Measurements from ENCODE around the gene SPATA20.

The SPATA20 gene

DNA sequence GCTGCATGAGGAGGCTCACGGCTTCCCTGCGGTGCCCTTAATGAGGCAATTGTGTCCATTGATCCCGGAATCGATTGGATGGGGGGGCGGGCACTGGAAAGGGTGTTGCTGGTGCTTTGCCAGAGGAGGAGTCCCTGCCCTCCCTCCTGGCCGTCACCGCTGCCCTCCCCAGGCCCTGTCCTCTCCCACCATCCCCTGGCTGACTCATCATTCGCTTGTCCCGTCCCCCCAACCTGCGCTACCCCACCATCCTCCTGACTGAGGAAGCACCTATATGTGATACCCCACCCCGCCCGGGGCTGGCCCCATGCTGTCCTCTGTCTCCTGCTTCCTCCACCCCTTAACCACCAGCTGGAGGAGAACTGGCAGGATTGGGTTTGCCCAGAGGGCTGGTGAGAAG, 34.3 kb downstream of the SPATA20 start:
- DNase-seq: no peak

DNA sequence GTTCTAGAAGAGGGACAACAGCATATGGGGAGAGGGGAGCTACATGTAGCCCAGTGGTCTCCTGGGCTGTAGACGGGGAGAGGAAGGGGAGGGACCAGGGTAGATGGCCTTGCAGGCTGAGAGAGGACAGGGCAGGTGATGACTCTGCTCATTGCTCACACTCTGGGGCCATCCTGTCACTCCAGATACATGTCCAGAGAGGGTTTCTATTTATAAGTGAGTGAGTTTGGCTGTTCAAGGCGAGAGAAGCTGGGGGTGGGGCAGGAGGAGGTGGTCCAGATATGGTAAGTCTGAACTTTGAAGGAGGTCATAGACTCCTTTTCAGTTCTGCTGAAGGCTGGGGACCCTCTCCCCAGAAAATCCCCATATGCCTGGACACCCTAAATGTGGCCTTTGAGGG, 35.8 kb downstream of the SPATA20 start:
- DNase-seq: no peak

GRCh38 chr17:50583641-50584040, 36.7 kb downstream of the SPATA20 start:
- no peak for DNase-seq

GRCh38 chr17:50584116-50584515, 37.1 kb downstream of the SPATA20 start:
- DNase-seq: no peak

DNA sequence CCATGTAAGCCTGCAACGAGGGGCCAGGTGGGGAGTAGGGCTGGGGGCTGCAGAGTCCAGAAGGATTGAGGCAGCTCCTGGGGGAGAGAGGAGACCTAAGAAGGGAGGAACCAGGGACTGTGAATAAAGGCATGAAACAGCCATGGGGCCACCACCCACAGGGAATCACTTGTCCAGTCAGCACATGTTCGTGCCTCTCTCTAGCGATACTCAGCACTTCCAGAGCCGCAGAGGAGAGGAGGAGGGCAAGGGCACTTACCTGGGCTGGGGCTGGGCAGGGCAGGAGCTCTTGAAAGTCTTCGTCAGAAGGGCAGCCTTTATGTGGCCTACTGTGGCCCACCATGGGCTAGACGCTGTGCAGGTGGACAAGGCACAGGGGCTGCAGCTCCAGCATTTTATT, 37.8 kb downstream of the SPATA20 start:
- no peak for DNase-seq

GRCh38 chr17:50585346-50585745, 38.4 kb downstream of the SPATA20 start:
- DNase-seq: no peak

DNA sequence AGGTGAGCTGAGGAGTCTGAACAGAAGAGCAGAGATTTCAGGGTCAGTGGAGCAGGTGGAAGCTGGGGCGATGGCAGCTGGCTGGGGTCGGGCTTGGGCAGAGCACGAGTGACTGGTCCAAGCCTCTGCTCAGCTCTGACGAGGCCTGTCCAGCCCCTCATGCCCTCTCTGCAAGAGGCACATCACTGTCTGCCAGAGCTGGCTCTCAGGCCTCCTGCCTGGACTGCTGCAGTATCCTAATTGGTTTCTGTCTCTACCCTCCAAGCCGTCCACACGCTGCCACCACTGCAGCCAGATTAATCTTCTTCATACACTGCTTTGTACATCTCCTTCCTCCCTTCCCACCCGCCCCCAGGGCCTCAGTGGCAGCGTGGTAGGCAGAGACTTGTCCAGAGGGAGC, 38.9 kb downstream of the SPATA20 start:
- DNase-seq: no peak

DNA sequence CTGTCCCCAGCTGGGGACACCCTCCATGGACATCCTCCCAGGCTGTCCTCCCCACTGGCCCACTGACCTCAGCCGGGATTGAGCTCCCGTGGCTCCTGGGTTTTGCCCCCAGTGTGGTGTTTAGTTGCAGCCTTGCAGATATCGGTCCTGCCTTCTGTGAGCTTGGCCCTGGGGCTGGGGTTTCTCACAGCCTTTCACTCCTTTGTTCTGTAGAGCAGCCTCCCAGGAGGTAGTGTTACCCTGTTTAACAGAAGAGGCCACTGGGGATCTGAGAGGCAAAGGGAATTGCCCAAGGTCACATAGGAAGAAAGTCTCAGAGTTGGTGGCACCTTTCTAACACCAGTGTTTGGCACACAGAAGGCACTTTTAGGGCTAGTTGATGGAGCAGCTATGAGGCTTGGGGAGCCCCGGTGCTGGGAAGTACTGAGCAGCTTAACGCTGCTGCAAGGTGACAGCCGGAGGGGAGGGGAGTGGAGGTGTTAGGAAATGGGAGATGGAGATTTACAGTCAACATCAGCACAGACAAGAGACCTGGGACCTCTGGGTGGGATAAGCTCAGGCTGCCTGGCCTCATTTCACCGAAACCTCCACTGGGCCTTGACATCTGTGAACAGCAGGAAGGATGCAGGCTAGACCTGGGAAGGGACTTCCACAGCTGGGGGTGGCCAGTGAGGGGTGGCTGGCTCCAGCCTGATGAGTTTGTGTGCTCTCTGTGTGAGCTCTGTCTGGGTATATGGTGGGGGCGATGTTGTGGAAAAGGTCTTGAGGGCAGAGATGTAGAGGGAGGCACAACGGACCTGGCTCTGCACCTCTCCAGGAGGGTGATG, 39.7 kb downstream of the SPATA20 start:
- no peak for DNase-seq

GRCh38 chr17:50587571-50587970, 40.6 kb downstream of the SPATA20 start:
- DNase-seq: no peak

- DNase-seq: no peak
These were observed 41.5 kb downstream of the SPATA20 start for GRCh38 chr17:50588391-50589049.

- DNase-seq: no peak
These were observed 42.2 kb downstream of the SPATA20 start for GRCh38 chr17:50589095-50589705.

DNA sequence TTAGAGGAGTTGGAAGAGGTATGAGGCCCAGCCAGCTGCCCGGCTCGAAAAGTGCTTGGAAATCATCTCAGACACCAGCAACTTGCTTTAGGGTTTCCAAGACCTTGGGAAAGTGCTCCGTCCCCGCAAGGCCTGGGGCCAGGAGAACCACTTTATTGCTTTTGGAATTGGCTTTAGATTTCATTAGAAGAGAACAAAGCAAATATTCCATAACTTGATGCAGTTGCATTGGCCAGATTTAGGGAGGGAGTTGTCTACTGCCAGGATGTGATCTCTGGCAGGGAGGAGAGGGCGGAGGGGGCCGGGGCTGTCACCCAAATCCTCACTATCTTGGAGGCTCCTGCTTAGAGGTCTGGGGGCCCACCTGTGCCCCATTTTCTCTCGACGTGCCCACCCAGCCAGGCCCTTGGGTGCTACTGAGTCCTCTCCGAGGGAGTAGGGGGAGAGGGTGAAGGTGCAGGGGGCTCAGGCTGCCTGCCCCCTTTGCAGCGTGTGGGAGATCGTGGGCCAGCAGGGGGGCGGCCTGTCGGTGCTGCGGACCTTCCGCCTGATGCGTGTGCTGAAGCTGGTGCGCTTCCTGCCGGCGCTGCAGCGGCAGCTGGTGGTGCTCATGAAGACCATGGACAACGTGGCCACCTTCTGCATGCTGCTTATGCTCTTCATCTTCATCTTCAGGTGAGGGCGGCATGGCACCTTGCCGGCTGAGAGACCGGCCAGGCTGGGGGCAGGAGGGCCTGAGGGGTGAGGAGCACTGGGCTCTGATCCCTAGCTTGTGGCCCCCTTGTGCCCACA, 44.2 kb downstream of the SPATA20 start:
- DNase-seq: no peak

DNA sequence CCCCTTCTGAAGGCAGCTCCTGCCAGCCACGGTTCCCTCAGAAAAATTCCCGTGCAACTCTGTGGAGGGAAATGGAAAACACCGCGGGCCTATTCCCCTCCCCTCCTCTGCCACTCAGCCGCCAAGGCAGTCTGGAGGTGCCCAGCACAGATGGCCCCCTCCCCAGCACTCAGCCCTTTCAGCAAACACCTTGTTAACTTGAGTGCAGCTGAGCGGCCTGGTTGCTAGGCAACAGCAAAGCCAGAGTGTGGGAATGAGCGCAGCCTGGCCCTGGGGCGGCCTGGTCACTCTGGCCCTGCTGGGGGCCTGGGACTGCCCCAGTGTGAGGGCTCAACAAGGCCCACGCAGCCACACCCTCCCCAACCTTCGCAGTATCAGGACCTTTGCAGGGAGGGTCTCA, 46.3 kb downstream of the SPATA20 start:
- no peak for DNase-seq

- peak; percentile 40 for DNase-seq
These were observed 47.3 kb downstream of the SPATA20 start for GRCh38 chr17:50594128-50594823.

GRCh38 chr17:50594892-50595291, 47.9 kb downstream of the SPATA20 start:
- no peak for DNase-seq

DNA sequence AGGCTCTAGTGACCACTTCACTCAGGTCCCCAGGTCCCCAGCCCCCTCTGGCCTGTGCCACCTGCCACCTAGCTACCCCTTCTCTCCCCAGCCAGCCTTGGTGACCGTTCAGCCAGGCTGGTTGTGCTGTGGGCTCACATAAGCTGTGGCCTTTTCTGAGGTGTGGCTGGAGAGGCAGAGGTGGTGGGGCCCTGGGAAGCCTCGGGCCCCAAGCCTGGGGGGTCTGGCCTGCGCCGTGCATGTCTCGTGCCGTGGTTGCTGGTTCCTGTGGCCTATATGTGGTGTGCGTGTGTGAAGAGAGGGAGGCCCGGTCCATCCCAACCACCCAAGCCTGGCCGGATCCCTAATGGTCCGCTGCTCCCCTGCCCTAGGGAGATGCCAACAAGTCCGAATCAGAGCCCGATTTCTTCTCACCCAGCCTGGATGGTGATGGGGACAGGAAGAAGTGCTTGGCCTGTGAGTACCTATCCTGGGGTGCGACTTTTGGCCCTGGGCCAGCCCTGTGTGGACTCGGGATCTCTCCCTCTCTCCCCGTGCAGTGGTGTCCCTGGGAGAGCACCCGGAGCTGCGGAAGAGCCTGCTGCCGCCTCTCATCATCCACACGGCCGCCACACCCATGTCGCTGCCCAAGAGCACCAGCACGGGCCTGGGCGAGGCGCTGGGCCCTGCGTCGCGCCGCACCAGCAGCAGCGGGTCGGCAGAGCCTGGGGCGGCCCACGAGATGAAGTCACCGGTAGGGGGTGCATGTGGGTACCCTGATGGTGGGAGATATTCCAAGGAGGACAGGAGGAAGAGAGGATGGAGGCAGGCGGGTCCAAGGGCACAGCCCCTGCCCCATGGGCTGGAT, 49.4 kb downstream of the SPATA20 start:
- no peak for DNase-seq

- no peak for DNase-seq
These were observed 51.5 kb downstream of the SPATA20 start for GRCh38 chr17:50598487-50598886.

GRCh38 chr17:50599606-50600005, 52.6 kb downstream of the SPATA20 start:
- no peak for DNase-seq

GRCh38 chr17:50601823-50602375, 54.9 kb downstream of the SPATA20 start:
- no peak for DNase-seq

DNA sequence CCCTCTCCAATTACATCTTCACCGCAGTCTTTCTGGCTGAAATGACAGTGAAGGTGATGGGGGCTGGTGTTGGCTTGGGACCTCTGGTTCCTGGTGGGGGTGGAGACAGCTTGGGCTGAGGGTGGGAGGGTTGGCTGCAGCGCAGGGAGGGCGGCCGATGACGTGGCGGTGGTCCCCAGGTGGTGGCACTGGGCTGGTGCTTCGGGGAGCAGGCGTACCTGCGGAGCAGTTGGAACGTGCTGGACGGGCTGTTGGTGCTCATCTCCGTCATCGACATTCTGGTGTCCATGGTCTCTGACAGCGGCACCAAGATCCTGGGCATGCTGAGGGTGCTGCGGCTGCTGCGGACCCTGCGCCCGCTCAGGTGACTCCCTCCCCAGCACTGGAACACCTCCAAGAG, 55.9 kb downstream of the SPATA20 start:
- no peak for DNase-seq

DNA sequence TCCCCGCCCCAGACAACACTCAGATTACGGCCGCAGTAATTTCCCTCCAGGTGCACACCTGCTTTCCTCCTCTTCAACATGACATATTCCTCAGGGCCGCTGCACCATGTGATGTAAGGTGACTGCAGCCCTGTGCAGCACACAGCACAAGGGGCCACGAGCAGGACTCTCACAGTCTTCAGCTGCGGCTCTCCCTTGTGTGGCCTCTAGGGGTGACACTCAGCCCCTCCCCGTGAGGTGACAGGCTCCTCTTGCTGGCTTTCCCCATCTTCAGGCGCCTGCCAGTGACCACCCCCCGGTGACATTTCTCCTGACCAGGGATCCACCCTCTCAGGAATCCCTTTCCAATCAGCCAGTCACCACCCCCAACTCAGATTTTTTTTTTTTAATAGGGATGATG, 56.4 kb downstream of the SPATA20 start:
- no peak for DNase-seq

Measured in inflammatory macrophage treated with lipopolysaccharide for 4 hours (primary cell).